Measurements from ENCODE around the gene NR1H2.

NR1H2 gene

GRCh38 chr19:50401605-50402450, 25.6 kb downstream of the NR1H2 start:
- DNase-seq (ENCODE audit: low spot score): no peak

- DNase-seq (ENCODE audit: low spot score): no peak
These were observed 26.5 kb downstream of the NR1H2 start for GRCh38 chr19:50402544-50403301.

DNA sequence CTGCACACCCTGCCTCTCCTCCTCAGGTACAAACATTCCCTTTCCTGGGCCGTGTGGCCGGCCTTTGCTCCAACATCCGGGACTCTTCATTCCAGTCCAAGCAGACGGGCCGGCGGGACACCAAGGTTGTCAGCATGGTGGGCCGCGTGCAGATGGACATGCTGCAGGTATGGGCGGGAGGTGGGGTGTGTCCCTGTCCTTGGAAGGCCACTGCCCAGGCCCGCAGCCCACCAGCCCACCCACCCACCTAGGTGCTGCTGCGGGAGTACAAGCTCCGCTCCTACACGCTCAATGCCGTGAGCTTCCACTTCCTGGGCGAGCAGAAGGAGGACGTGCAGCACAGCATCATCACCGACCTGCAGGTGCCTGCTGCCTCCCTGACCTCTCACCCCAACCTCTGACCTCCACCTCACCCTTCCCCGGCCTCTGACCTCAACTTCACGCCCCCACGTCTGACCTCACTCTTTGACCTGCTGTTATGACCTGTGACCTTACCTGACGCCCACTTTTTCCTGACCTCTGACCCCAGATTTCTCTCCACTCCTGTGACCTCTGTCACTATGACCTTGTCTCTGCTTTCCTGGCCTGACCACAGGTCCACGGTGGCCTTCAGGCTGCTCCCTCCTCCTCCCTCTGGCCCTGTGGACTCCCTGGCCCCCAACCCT, 30.0 kb downstream of the NR1H2 start:
- DNase-seq (ENCODE audit: low spot score): no peak

- DNase-seq (ENCODE audit: low spot score): no peak
These were observed 30.6 kb downstream of the NR1H2 start for GRCh38 chr19:50406829-50407228.

DNA sequence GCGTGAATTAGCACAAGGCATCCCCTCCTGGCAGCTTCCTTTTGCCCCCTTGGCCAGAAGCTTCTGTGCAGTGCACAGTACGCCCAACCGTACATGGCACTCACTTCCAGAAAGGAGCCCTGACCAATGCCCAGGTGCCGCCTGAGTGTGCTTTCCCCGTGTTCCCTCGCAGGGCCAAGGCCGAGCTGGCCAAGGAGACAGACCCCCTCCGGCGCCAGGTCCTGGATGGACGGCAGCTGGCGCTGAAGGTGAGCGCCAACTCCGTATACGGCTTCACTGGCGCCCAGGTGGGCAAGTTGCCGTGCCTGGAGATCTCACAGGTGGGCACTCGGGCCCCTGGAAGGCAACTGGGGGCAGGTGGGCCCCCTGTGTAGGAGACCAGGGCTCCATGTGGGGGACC, 33.1 kb downstream of the NR1H2 start:
- DNase-seq (ENCODE audit: low spot score): no peak

DNA sequence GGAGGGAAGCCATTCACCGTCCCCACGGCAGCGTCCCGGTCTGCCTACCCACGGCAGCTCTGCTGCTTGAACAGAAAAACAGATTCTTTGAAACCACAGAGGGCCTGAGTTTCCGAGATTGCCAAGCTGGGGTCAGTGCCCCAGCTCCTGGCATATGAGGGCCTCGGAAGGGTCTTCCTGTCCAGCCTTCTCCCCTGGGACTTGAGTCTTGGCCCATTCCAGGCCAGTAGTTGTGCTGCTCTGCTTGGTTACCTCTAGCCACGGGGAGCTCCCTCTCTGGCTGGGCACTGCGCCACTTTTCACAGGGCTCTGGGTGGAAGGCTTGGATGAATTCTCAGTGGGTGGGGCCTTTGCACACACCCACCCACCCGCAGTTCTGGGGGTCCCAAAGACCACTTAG, 33.9 kb downstream of the NR1H2 start:
- no peak for DNase-seq (ENCODE audit: low spot score)

DNA sequence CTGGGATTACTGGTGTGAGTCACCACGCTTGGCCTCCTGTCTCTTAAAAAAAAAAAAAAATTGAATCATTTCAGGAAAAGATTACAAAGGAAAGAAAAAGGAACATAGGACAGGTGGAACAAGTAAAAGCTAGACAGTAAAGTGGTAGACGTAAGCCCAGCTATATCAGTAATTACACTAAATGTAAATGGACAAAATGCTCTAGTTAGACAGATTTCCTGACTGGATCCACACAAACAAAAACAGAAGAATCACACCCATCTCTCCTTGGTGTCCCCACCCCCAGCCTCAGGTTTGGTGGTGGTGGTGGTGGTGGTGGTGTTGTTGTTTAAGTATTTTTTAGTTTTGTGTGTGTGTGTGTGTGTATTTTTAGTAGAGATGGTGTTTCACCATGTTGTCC, 36.2 kb downstream of the NR1H2 start:
- DNase-seq (ENCODE audit: low spot score): no peak

- no peak for DNase-seq (ENCODE audit: low spot score)
These were observed 36.8 kb downstream of the NR1H2 start for GRCh38 chr19:50413096-50413495.

DNA sequence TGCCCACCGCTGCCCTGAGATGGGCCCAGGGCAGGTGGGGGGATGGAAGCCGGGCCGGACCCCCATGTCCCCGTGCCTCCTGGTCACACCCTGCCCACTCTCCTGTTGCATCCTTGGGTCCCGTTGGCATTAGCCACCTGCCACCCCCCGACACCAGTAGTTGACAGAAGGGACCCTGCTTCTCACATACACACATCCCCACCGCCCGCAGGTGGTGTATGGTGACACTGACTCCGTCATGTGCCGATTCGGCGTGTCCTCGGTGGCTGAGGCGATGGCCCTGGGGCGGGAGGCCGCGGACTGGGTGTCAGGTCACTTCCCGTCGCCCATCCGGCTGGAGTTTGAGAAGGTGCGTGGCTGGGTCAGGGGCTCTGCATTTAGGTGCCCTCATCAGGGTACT, 37.3 kb downstream of the NR1H2 start:
- DNase-seq (ENCODE audit: low spot score): no peak

DNA sequence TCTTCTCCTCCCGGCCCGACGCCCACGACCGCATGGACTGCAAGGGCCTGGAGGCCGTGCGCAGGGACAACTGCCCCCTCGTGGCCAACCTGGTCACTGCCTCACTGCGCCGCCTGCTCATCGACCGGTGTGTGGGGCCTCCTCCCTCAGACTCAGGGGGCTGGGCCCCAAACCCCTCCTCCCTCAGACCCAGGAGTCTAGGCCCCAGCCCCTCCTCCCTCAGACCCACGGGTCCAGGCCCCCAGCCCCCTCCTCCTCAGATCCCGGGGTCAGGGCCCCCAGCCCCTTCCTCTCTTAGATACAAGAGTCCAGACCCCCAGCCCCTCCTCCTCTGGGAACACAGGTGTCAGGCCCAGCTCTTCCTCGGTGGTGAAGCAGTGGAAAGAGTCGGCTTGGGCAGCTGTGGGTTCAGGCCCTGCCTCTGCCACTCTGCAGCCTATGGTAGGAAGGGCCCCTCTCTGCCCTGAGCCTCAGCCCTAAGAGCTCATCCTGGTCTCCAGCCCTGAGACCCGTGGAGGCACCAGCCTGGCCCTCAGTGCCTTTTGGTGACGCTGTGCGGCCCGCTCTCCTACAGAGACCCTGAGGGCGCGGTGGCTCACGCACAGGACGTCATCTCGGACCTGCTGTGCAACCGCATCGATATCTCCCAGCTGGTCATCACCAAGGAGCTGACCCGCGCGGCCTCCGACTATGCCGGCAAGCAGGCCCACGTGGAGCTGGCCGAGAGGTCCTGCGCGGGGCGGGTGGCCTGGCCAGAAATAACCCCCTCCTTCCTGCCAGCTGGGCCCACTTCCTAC, 38.8 kb downstream of the NR1H2 start:
- DNase-seq (ENCODE audit: low spot score): peak; percentile 67

DNA sequence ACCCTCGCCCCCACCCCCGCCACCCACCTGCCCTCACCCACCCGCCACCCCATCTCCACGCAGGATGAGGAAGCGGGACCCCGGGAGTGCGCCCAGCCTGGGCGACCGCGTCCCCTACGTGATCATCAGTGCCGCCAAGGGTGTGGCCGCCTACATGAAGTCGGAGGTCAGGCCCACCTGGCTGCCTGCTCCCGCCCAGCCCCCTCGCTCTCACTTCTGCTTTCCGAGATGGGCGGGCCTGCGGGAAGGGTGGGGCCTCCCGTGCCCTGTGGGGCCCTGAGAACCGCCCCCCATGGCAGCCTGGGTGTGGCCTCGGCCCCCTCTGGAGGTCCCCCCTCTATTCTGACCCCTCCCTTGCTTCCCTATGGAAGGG, 39.4 kb downstream of the NR1H2 start:
- DNase-seq (ENCODE audit: low spot score): no peak

DNA sequence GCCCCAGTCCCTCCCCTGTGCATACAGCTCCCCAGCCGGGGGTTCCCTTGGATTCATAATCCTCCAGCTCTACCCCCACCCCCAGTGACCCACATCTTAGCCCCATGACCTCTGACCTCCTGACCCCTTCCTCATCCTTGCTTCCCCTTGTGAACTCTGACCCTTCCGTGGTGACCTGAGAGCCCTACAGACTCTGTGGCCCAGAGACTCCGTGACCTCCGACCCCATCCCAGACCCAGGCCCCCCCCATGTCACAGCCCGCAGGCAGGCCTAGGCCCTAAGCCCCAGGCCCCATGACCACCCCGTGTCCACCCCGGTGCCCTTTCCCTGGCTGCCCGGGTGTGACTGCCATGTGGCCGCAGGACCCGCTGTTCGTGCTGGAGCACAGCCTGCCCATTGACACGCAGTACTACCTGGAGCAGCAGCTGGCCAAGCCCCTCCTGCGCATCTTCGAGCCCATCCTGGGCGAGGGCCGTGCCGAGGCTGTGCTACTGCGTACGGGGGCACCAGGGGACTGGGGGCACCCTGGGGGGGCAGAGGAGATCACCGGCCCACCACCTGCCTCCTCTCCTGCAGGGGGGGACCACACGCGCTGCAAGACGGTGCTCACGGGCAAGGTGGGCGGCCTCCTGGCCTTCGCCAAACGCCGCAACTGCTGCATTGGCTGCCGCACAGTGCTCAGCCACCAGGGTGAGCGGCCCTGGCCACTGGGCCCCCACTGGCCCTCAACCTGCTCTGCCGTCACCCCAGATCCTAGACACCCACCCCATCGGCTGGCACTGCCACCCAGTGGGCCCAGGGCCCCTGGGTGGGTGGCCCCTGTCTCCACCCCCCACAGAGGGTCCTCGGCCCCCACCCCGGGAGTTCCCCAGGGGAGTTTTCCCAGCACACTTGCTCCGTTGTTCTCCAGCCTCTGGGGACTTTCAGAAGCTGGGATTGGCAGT, 40.0 kb downstream of the NR1H2 start:
- DNase-seq (ENCODE audit: low spot score): no peak

- DNase-seq (ENCODE audit: low spot score): no peak
These were observed 41.1 kb downstream of the NR1H2 start for GRCh38 chr19:50417111-50418081.

- no peak for DNase-seq (ENCODE audit: low spot score)
These were observed 42.1 kb downstream of the NR1H2 start, which contains the start of gene SPIB for GRCh38 chr19:50418176-50419021. Gene SPIB, plus strand, starts transcription at chr19:50418938. Its CDS starts 25 bp downstream, at chr19:50418963.

GRCh38 chr19:50419022-50419579, 42.8 kb downstream of the NR1H2 start:
- no peak for DNase-seq (ENCODE audit: low spot score)

- no peak for DNase-seq (ENCODE audit: low spot score)
These were observed 43.4 kb downstream of the NR1H2 start for GRCh38 chr19:50419580-50420035.

GRCh38 chr19:50420127-50420526, 43.9 kb downstream of the NR1H2 start:
- DNase-seq (ENCODE audit: low spot score): no peak

GRCh38 chr19:50420808-50421207, 44.6 kb downstream of the NR1H2 start:
- DNase-seq (ENCODE audit: low spot score): no peak
